Measurements from ENCODE around the gene FCSK.
"Not testable (repeated sequence)": the region's sequence is repeated elsewhere in the genome, so short reads cannot be mapped to it uniquely, and the experiment has no call there.

The FCSK gene

DNA sequence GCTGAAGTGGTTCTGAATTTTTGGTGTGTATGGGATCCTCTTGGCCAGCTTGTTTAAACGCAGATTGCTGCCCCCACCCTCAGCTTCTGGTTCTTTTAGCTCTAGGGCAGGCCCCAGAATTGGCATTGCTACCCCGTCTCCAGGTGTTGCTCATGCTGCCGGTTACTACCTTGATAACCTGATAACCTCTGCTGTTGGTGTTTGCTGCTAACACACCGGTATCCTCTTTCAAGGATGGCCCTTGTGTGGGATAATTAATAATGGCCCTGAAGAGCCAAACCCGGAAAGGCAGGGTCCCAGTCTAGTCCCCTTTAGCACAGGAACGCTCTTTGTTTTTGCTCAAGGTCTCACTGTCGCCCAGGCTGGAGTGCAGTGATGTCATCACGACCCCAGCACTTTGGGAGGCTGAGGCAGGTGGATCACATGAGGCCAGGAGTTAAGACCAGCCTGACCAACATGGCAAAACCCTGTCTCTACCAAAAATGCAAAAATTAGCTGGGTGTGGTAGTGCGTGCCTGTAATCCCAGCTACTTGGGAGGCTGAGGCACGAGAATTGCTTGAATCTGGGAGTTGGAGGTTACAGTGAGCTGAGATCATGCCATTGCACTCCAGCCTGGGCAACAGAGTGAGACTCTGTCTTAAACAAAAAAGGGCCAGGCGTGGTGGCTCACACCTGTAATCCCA is 14.2 kb upstream of the FCSK start:
- Mint-ChIP-seq H3K27ac (no peak overlapping the region), H3K9me3 (no peaks in the 10 kb centered on the region), H3K4me3 (peak overlapping the region; percentile 92 to 95), H3K27me3 (no peaks in the 10 kb centered on the region), H3K4me1 (peaks cover 30% of the 10 kb centered on the region)
- ATAC-seq, result no peak
- no peak for DNase-seq

DNA sequence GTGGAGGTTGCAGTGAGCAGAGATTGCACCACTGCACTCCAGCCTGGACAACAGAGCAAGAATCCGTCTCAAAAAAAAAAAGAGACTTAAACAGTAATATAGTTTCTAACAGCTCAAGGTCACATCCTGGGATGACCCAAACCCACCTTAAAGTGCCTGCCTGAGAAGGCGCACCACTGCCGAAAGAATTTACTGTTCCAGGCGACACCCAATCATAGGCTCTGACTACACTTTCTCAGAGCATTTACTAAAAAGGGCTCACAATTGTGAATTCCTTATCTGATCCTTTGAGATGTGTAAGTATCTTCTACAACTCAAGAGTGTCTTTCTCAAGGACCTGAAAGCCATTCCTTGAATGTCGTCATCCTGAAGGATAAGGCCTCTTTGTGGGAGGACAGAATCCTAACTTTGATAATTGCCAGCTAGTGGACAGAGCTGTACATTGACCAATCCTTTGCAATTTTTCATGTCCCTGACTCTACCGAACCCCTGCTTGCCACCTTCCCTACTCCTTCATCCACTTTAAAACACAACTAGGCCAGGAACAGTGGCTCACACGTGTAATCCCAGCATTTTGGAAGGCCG is 12.9 kb upstream of the FCSK start:
- ATAC-seq (no peak), DNase-seq (no peak)
- no peaks in the 10 kb centered on the region for H3K9me3 Mint-ChIP-seq
- peaks cover 26% of the 10 kb centered on the region for H3K4me1 Mint-ChIP-seq
- H3K27ac Mint-ChIP-seq, result no peak overlapping the region
- no peak overlapping the region for H3K4me3 Mint-ChIP-seq
- no peaks in the 10 kb centered on the region for H3K27me3 Mint-ChIP-seq

DNA sequence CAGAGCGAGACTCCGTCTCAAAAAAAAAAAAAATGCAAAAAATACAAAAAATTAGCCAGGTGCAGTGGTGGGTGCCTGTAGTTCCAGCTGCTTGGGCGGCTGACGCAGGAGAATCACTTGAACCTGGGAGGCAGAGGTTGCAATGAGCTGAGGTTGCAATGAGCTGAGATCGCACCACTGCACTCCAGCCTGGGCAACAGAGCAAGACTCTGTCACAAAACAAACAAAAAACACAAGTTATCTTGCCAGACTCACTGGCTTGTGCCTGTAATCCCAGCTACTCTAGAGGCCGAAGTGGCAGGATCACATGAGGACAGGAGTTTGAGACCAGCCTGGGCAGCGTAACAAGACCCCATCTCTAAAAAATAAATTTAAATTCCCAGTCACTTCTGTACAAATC is 12.1 kb upstream of the FCSK start:
- H3K4me3 Mint-ChIP-seq, result no peak overlapping the region

GRCh38 chr16:70444249-70445063 is 9.9 kb upstream of the FCSK start:
- no peak for DNase-seq
- no peaks in the 10 kb centered on the region for H3K27me3 Mint-ChIP-seq
- H3K9me3 Mint-ChIP-seq, result no peaks in the 10 kb centered on the region
- ATAC-seq, result no peak
- H3K27ac Mint-ChIP-seq, result peak overlapping the region in 1 of 2 donors; percentile 59
- H3K4me3 Mint-ChIP-seq, result no peak overlapping the region
- peaks cover 8% of the 10 kb centered on the region for H3K4me1 Mint-ChIP-seq

More for the DNA sequence above, 12.1 kb upstream of the FCSK start:
- H3K9me3 Mint-ChIP-seq, result no peaks in the 10 kb centered on the region
- DNase-seq, result no peak
- no peaks in the 10 kb centered on the region for H3K27me3 Mint-ChIP-seq
- ATAC-seq, result no peak
- no peak overlapping the region for H3K27ac Mint-ChIP-seq
- H3K4me1 Mint-ChIP-seq, result peaks cover 17% of the 10 kb centered on the region

- ATAC-seq (no peak), DNase-seq (no peak)
- Mint-ChIP-seq H3K4me3 (no peak overlapping the region), H3K27ac (peak overlapping the region in 1 of 2 donors; percentile 71), H3K27me3 (no peaks in the 10 kb centered on the region), H3K4me1 (peaks cover 6% of the 10 kb centered on the region), H3K9me3 (no peaks in the 10 kb centered on the region)
Measured at GRCh38 chr16:70448075-70448474, 6.3 kb upstream of the FCSK start.

- ATAC-seq, result not testable (repeated sequence)
- H3K4me3 Mint-ChIP-seq, result peak overlapping the region in 1 of 2 donors; percentile 42
Measured at GRCh38 chr16:70450142-70451003, 4.0 kb upstream of the FCSK start.

DNA sequence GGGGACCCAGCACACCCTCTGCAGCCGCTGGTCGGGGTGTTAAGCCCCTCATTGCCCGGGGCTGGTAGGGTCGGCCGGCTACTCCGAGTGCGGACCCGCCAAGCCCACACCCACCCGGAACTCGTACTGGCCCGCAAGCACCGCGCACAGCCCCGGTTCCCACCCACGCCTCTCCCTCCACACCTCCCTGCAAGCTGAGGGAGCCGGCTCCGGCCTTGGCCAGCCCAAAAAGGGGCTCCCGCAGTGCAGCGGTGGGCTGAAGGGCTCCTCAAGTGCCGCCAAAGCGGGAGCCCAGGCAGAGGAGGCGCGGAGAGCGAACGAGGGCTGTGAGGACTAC is 3.4 kb upstream of the FCSK start:
- H3K27me3 Mint-ChIP-seq, DNase-seq, H3K27ac Mint-ChIP-seq, ATAC-seq, H3K9me3 Mint-ChIP-seq: not testable (repeated sequence)
- peak overlapping the region in 1 of 2 donors; percentile 63 for H3K4me3 Mint-ChIP-seq
- peaks cover 21% of the 10 kb centered on the region for H3K4me1 Mint-ChIP-seq

More at GRCh38 chr16:70450142-70451003, 4.0 kb upstream of the FCSK start:
- H3K27ac Mint-ChIP-seq, DNase-seq, H3K9me3 Mint-ChIP-seq, H3K27me3 Mint-ChIP-seq: not testable (repeated sequence)
- peaks cover 16% of the 10 kb centered on the region for H3K4me1 Mint-ChIP-seq

DNA sequence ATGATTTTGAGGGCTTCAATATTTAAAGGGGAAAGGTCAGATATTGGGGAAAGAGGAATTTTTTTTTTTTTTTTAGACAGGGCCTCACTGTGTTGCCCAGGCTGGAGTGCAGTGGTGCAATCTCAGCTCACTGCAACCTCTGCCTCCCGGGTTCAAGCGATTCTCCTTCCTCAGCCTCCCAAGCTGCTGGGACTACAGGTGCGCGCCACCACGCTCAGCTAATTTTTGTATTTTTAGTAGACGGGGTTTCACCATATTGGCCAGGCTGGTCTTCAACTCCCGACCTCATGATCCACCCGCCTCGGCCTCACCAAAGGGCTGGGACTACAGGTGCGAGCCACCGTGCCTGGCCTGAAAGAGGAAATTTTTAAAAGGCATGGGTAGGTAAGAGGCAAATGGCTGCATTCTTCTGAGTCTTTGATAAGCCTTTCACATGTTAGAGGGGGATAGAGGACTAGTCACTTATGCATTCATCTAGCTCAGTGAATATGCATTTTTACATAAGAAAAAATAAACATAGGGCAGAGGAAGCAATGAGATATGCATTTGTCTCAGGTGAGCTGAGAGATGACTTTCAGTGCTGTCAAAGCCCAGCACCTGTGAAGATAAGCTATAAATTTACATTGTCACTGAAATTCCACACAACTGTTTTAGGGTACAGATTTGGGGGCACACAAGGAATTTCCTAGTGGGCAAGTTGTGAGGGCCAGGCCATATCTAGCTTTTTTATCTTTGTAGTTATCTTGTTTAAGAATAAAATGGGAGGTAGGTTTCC is 1.1 kb upstream of the FCSK start:
- Mint-ChIP-seq H3K4me1 (peaks cover 27% of the 10 kb centered on the region), H3K4me3 (peak overlapping the region; percentile 92 to 94), H3K9me3 (no peaks in the 10 kb centered on the region), H3K27me3 (no peaks in the 10 kb centered on the region), H3K27ac (peak overlapping the region in 1 of 2 donors; percentile 96)
- ATAC-seq (no peak), DNase-seq (no peak)

- DNase-seq (no peak), ATAC-seq (no peak)
- Mint-ChIP-seq H3K27me3 (no peaks in the 10 kb centered on the region), H3K9me3 (no peaks in the 10 kb centered on the region), H3K4me3 (peak overlapping the region; percentile 92 to 94), H3K27ac (peak overlapping the region; percentile 96 to 99), H3K4me1 (peaks cover 27% of the 10 kb centered on the region)
Measured at GRCh38 chr16:70453892-70454221, 538 bp upstream of the FCSK start.

DNA sequence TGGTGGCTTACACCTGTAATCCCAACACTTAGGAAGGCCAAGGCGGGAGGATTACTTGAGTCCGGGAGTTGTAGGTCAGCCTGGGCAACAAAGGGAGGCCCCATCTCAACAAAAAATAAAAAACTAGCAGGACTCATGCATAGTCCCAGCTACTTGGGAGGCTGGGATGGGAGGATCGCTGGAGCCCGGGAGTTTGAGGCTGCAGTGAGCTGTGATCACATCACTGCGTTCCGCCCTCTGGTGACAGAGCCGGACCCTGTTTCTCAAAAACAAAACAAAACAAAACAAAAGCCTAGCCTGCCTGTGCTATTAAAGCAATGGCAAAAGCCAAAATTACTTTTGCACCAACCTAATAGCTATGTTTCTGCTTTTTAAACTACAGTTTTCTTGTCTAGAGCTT is 1.5 kb downstream of the FCSK start:
- Mint-ChIP-seq H3K4me3 (no peak overlapping the region), H3K9me3 (no peaks in the 10 kb centered on the region), H3K4me1 (peaks cover 27% of the 10 kb centered on the region), H3K27ac (no peak overlapping the region), H3K27me3 (no peaks in the 10 kb centered on the region)
- DNase-seq, result no peak
- ATAC-seq, result no peak

DNA sequence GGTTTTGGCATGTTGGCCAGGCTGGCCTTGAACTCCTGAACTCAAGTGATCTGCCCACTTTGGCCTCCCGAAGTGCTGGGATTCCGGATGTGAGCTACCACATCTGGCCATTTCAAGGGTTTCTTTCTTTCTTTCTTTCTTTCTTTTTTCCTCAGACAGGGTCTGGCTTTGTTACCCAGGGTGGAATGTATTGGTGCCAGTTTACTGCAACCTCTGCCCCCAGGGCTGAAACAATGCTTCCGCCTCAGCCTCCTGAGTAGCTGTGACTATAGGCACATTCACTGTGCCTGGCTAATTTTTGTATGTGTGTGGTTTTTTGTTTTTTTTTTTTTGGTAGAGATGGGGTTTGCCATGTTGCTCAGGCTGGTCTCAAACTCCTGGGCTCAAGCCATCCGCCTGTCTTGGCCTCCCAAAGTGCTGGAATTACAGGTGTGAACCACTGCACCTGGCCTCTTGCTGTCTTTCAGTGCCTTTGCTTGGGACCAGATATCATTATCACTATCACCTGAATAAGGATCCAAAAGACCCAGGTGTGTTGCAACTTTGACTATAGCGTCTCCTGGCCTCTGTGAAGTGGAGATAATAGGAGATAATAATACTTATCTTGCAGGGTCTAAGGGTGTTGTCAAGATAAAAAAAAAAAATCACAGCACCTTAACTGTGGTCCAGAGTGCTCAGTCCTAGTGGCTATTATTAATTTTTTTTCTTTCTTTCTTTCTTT is 3.2 kb downstream of the FCSK start:
- Mint-ChIP-seq H3K9me3 (no peaks in the 10 kb centered on the region), H3K4me1 (peaks cover 26% of the 10 kb centered on the region), H3K27ac (no peak overlapping the region), H3K4me3 (no peak overlapping the region), H3K27me3 (no peaks in the 10 kb centered on the region)
- DNase-seq, result no peak
- no peak for ATAC-seq

- ATAC-seq (no peak), DNase-seq (no peak)
- Mint-ChIP-seq H3K4me3 (no peak overlapping the region), H3K27ac (no peak overlapping the region), H3K4me1 (peaks cover 6% of the 10 kb centered on the region), H3K27me3 (no peaks in the 10 kb centered on the region), H3K9me3 (no peaks in the 10 kb centered on the region)
Measured at GRCh38 chr16:70460737-70461261, 6.4 kb downstream of the FCSK start.

GRCh38 chr16:70463235-70463634 is 8.8 kb downstream of the FCSK start:
- ATAC-seq, result no peak
- DNase-seq, result no peak

More at GRCh38 chr16:70463235-70463634, 8.8 kb downstream of the FCSK start:
- no peaks in the 10 kb centered on the region for H3K27me3 Mint-ChIP-seq
- no peak overlapping the region for H3K4me3 Mint-ChIP-seq
- H3K9me3 Mint-ChIP-seq, result no peaks in the 10 kb centered on the region
- H3K27ac Mint-ChIP-seq, result no peak overlapping the region
- H3K4me1 Mint-ChIP-seq, result no peaks in the 10 kb centered on the region

Measured in stimulated activated naive CD8-positive, alpha-beta T cell treated with anti-CD3 and anti-CD28 coated beads, Interleukin-15, amount 100 ng/mL, for 72 hours (primary cell).